Measurements from ENCODE around the gene MRPS10.
"Not testable (repeated sequence)": the region's sequence is repeated elsewhere in the genome, so short reads cannot be mapped to it uniquely, and the experiment has no call there.

GRCh38 chr6:42202131-42202915, 15.3 kb downstream of the MRPS10 start:
- TF ChIP-seq EZH2 (IDR thresholded peaks at IDR 0.05; ENCODE audit: borderline replicate concordance, low read depth, low read length, severe bottlenecking); POLR2A (IDR thresholded peaks at IDR 0.05; ENCODE audit: low read depth, low read length); CTCF (IDR thresholded peaks at IDR 0.05; ENCODE audit: extremely low read depth in 1 of 2, insufficient read depth in 1 of 2, low read depth in 1 of 2, low read length in 2 of 2); POLR2AphosphoS5 (IDR thresholded peaks at IDR 0.05; ENCODE audit: insufficient read depth, low read depth, low read length): not testable (repeated sequence)
